NAMALWA (cell line): Measurements from ENCODE around the gene DOP1A.
"Not testable (repeated sequence)": the region's sequence is repeated elsewhere in the genome, so short reads cannot be mapped to it uniquely, and the experiment has no call there.

Experiments
- DNase-seq: peaks from one replicate; pipeline ENCODE4 v3.0.0-alpha.2; 2015; ENCODE audit warnings: low spot score

The DOP1A gene

DNA sequence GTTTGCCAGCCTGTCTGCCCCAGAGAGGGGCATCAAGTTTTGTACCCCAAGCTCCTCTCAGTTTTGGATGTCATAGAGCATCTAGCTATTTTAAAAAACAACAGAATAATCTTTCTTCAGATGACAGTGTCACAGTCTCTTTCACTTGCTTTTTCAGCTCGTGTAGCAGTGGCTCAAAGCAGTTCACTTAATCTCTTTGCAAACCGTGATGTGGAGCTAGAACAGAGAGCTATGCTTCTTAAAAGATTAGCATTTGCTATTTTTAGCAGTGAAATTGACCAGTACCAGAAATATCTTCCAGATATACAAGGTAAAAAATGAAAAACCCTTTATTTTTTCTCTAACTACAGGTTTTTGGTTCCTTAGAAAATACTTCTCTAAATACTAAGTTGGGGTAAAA is 88.3 kb downstream of the DOP1A start:
- no peak for DNase-seq

- no peak for DNase-seq
These were observed 92.7 kb downstream of the DOP1A start for GRCh38 chr6:83160167-83160566.

DNA sequence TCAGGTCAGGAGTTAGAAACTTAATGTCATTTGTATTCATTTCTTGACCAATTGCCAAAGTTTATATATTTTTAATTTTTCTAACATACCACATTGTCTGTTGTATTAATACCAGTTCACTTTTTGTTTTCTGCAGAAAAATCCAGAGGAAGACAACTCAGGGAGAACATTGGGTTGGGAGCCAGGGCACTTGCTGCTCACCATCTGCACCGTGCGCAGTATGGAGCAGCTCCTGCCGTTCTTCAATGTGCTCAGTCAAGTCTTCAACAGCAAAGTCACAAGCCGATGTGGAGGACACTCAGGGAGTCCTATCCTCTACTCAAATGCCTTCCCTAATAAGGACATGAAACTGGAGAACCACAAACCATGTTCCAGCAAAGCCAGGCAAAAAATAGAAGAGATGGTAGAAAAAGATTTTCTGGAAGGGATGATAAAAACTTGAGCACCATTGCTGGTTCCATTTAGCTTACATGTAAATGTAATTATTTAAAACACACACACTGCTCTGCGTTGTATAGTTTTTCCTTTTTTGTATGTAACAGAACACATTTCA is 100.3 kb downstream of the DOP1A start:
- DNase-seq = no peak

- no peak for DNase-seq
These were observed 101.1 kb downstream of the DOP1A start for GRCh38 chr6:83168556-83168955.

GRCh38 chr6:83169106-83169505 is 101.6 kb downstream of the DOP1A start:
- DNase-seq = no peak

DNA sequence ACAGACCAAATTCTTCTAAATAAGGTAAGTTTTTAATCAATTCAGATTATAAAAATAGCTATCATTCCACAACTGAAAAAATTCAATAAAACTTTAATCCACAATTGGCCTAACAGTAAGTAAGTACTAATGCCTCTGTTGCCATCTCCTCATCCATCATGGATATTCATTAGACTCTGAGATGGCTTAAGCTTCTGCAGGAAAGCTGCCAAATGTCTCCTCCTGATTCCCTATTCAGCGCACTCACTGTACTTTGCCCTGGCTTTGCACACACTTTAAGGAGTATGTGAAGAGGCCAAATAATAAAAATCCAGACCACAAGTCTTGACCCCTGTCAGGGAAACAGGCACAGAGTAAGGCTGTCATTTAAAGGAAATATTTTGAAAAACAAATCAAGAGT is 102.0 kb downstream of the DOP1A start:
- DNase-seq = no peak

- no peak for DNase-seq
These were observed 108.8 kb downstream of the DOP1A start for GRCh38 chr6:83176246-83176645.

DNA sequence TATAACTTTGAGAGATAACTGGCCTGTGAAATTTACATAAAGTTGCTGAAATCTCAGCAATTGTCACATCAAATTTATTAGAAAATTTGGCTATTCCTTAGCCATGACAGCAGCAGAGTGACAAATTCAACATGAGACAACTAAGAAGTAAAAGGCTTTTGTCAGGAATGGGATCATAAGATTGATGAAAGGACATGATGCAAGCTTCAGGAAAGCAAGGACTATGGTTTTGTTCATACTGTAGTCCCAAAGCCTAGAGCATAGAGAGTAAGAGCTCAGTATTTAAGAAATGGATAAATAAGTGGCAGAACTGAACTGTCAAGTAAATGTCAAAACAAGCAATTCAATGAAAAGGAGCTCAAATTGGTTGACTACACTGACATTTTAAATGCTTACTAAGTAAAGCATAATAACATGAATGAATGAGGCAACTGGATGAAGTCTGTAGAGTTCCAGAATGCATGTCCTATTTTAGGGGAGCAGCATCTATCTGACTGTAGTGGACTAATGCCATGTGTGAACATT is 113.0 kb downstream of the DOP1A start:
- DNase-seq = no peak

DNA sequence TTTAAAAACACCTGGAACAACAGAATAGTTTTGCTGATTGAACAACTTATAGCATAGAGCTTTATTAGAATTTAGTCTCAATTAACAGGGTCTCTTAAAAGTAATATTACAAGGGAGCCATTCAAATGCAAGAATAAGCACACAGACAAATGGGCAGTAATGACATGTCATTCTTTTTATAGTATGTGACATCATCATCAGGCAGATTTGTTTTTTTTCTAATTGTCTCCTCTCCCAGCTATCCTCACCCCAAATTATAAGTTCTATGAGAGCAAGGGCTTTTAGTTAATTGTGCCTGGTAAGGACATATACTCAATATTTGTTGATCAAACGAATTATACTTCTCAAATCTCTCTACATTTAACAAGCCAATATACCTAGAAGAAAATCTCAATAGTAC is 114.6 kb downstream of the DOP1A start:
- DNase-seq = no peak

GRCh38 chr6:83183082-83183828 is 115.8 kb downstream of the DOP1A start:
- DNase-seq = no peak

GRCh38 chr6:83185096-83185495 is 117.6 kb downstream of the DOP1A start:
- DNase-seq = no peak

GRCh38 chr6:83188501-83188900 is 121.0 kb downstream of the DOP1A start:
- DNase-seq = no peak

- no peak for DNase-seq
These were observed 123.2 kb downstream of the DOP1A start for GRCh38 chr6:83190626-83191025.

GRCh38 chr6:83191974-83192373 is 124.5 kb downstream of the DOP1A start:
- DNase-seq = not testable (repeated sequence)

GRCh38 chr6:83192456-83192855 is 125.0 kb downstream of the DOP1A start:
- DNase-seq = no peak

- peak; percentile 94 for DNase-seq
These were observed 125.6 kb downstream of the DOP1A start, which contains the start of the genes PGM3 and RWDD2A for GRCh38 chr6:83192871-83193746. PGM3 (minus strand) TSS chr6:83193265; CDS start chr6:83191012, 2,253 bp downstream. RWDD2A (plus strand) TSS chr6:83193357; CDS start chr6:83194452, 1,095 bp downstream.

- no peak for DNase-seq
These were observed 126.5 kb downstream of the DOP1A start for GRCh38 chr6:83193747-83194566.

DNA sequence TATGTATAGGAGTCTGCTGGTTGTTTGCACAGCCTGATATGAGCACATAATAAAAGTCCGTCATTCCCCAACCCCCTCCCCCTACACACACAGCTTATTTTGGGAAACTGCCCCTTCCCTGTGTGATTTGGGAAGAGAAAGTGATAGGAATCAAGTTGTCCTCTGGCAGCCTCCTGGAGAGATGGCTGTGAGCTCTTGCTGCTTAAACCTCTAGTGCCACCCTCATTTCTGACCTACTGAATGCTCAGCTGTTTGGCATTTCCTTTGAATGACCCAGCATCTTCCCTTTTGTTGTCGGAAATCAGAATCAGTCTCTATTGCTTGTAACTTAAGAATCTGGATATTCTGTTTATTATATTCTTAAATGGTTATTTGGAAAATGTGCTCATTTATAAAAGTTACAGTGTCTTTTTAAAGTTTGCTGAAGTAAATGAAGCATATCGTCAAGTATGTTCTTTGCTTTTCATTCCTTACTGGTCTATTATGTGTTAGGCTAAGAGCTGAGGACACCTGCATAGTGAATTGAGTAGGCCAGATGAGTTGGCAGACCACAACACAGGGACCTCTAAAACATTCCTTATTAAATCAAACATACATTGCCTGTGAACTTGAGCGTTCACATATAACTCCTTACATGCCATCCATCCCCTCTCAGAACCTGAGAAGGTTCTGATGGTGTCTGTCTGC is 131.2 kb downstream of the DOP1A start:
- no peak for DNase-seq

GRCh38 chr6:83199173-83199862 is 131.8 kb downstream of the DOP1A start:
- no peak for DNase-seq

DNA sequence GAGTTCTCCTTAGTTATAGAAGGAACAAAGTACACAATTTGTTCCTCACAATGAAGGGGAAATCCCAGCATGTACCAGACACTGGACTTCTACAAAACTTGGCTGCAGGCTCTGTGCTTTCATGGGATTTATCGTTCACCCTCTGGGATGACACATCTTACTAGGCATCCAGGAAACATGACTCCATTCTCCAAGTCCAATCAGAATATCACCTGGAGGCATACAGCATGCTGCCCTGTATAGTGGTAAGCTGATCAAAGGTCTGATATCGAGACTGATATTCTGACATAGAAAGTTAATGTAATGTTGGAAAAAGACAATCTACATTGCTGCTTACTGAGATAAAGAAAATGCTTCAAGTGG is 132.4 kb downstream of the DOP1A start:
- DNase-seq = no peak

DNA sequence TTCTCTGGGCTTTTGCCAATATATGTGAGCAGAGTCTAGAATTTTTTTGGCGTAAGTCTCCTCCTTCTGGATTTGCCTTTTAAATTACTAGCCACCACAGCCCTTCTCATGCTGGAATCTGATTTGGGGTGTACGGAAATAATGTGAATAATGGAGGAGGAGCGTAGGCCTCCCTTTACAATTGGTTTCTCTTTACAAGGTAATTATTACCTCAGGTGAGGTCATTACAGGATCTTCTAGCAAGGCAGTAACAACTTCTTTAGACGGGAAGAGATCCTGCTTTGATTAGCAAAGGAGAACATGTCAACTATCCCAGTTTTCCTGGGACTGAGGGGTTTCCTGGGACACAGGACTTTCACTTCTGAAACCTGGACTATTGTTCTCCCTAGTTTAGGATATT is 134.6 kb downstream of the DOP1A start:
- no peak for DNase-seq
